ENCODE measurements around the gene NELFCD. TPM values are rescaled to one million over a fixed set of nuclear protein-coding genes. Genes with fewer than 3 reads are reported as not detected.

The NELFCD gene
- total RNA-seq, 1 donor = 46.7 TPM

DNA sequence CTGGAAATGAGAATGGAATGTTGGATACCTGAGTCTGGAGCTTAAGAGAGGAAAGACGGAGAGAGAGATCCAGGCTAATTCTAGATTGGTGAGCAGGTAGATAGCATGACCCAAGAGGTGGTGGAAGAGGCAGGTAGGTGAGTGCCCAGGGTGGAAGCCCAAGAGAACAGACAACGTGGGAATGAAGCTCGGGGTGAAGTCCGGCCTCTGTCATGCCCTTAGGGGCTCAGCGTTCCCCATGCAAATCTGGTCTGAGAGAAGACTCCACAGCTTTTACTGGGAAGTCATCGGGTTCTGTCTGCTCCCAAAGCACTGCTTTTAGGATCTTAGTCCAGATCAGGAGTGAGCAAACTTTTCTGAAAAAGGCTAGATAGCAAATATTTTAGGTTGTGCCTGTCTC lies 3.6 kb downstream of the NELFCD start:
- Histone ChIP-seq H3K9me3 (ENCODE audit: low read depth, low read length) (no peaks in the 10 kb centered on the region), H2AFZ (ENCODE audit: low read length) (no peak overlapping the region), H3K4me1 (ENCODE audit: insufficient read depth, low read length) (no peaks in the 10 kb centered on the region), H3K36me3 (ENCODE audit: insufficient read depth, low read length) (peaks cover 37% of the 10 kb centered on the region), H3K79me2 (ENCODE audit: insufficient read depth, low read length) (peaks cover 50% of the 10 kb centered on the region), H3K4me2 (ENCODE audit: insufficient read depth, low read length) (no peak overlapping the region), H4K20me1 (ENCODE audit: insufficient read depth, low read length) (peaks cover 16% of the 10 kb centered on the region), H3K4me3 (ENCODE audit: insufficient read depth, low read length) (no peak overlapping the region), H3K27me3 (ENCODE audit: insufficient read depth, low read length) (no peaks in the 10 kb centered on the region), H3K27ac (ENCODE audit: low read depth, low read length) (no peak overlapping the region)
- TF ChIP-seq, protein P1, sequence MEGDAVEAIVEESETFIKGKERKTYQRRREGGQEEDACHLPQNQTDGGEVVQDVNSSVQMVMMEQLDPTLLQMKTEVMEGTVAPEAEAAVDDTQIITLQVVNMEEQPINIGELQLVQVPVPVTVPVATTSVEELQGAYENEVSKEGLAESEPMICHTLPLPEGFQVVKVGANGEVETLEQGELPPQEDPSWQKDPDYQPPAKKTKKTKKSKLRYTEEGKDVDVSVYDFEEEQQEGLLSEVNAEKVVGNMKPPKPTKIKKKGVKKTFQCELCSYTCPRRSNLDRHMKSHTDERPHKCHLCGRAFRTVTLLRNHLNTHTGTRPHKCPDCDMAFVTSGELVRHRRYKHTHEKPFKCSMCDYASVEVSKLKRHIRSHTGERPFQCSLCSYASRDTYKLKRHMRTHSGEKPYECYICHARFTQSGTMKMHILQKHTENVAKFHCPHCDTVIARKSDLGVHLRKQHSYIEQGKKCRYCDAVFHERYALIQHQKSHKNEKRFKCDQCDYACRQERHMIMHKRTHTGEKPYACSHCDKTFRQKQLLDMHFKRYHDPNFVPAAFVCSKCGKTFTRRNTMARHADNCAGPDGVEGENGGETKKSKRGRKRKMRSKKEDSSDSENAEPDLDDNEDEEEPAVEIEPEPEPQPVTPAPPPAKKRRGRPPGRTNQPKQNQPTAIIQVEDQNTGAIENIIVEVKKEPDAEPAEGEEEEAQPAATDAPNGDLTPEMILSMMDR (IDR thresholded peaks at IDR 0.05; ENCODE audit: extremely low read depth, low read depth, low read length) = no peak
- no peak for DNase-seq (ENCODE audit: insufficient read length, low spot score, missing footprints)

DNA sequence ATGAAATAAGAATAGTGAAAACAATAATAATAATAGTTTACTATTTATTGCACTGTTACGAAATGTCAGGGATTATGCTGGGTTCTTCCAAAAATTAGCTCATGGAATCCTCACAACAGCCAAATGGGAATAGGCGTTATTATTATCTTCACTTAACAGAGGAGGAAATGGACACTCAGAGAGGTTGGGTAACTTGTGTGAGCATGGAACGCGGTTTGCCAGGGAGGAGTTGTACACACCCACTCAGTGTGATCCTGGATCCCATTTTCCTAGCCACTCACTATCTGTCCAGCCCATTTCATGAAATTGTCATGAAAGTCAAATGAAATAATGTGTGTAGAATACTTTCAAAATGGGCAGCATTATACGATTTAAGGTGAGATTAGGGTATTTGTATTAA lies 4.6 kb downstream of the NELFCD start:
- DNase-seq (ENCODE audit: insufficient read length, low spot score, missing footprints) = no peak
- peaks cover 50% of the 10 kb centered on the region for H3K79me2 ChIP-seq (ENCODE audit: insufficient read depth, low read length)
- H3K27me3 ChIP-seq (ENCODE audit: insufficient read depth, low read length) = no peaks in the 10 kb centered on the region
- peaks cover 40% of the 10 kb centered on the region for H3K36me3 ChIP-seq (ENCODE audit: insufficient read depth, low read length)
- no peaks in the 10 kb centered on the region for H3K4me1 ChIP-seq (ENCODE audit: insufficient read depth, low read length)
- no peak overlapping the region for H3K4me3 ChIP-seq (ENCODE audit: insufficient read depth, low read length)
- TF ChIP-seq, protein P1 (IDR thresholded peaks at IDR 0.05; ENCODE audit: extremely low read depth, low read depth, low read length) = no peak
- no peaks in the 10 kb centered on the region for H3K9me3 ChIP-seq (ENCODE audit: low read depth, low read length)
- no peak overlapping the region for H3K27ac ChIP-seq (ENCODE audit: low read depth, low read length)
- no peak overlapping the region for H3K4me2 ChIP-seq (ENCODE audit: insufficient read depth, low read length)
- no peak overlapping the region for H2AFZ ChIP-seq (ENCODE audit: low read length)
- peaks cover 16% of the 10 kb centered on the region for H4K20me1 ChIP-seq (ENCODE audit: insufficient read depth, low read length)

GRCh38 chr20:58986286-58986967 lies 5.4 kb downstream of the NELFCD start:
- Histone ChIP-seq H4K20me1 (ENCODE audit: insufficient read depth, low read length) (peaks cover 16% of the 10 kb centered on the region), H2AFZ (ENCODE audit: low read length) (no peak overlapping the region), H3K9me3 (ENCODE audit: low read depth, low read length) (no peaks in the 10 kb centered on the region), H3K27ac (ENCODE audit: low read depth, low read length) (no peak overlapping the region), H3K27me3 (ENCODE audit: insufficient read depth, low read length) (no peaks in the 10 kb centered on the region), H3K79me2 (ENCODE audit: insufficient read depth, low read length) (peaks cover 50% of the 10 kb centered on the region), H3K4me2 (ENCODE audit: insufficient read depth, low read length) (no peak overlapping the region), H3K36me3 (ENCODE audit: insufficient read depth, low read length) (peaks cover 48% of the 10 kb centered on the region), H3K4me1 (ENCODE audit: insufficient read depth, low read length) (no peaks in the 10 kb centered on the region), H3K4me3 (ENCODE audit: insufficient read depth, low read length) (no peak overlapping the region)
- DNase-seq (ENCODE audit: insufficient read length, low spot score, missing footprints) = no peak
- TF ChIP-seq, protein P1 (IDR thresholded peaks at IDR 0.05; ENCODE audit: extremely low read depth, low read depth, low read length) = no peak

- Histone ChIP-seq H3K36me3 (ENCODE audit: insufficient read depth, low read length) (peaks cover 54% of the 10 kb centered on the region), H3K4me3 (ENCODE audit: insufficient read depth, low read length) (no peak overlapping the region), H3K9me3 (ENCODE audit: low read depth, low read length) (no peaks in the 10 kb centered on the region), H3K79me2 (ENCODE audit: insufficient read depth, low read length) (peaks cover 43% of the 10 kb centered on the region), H3K4me2 (ENCODE audit: insufficient read depth, low read length) (no peak overlapping the region), H4K20me1 (ENCODE audit: insufficient read depth, low read length) (peaks cover 16% of the 10 kb centered on the region), H2AFZ (ENCODE audit: low read length) (no peak overlapping the region), H3K27ac (ENCODE audit: low read depth, low read length) (no peak overlapping the region), H3K4me1 (ENCODE audit: insufficient read depth, low read length) (no peaks in the 10 kb centered on the region), H3K27me3 (ENCODE audit: insufficient read depth, low read length) (no peaks in the 10 kb centered on the region)
- TF ChIP-seq, protein P1 (IDR thresholded peaks at IDR 0.05; ENCODE audit: extremely low read depth, low read depth, low read length) = no peak
- no peak for DNase-seq (ENCODE audit: insufficient read length, low spot score, missing footprints)
These were observed 6.0 kb downstream of the NELFCD start for GRCh38 chr20:58986968-58987517.

Measured in osteoblast (primary cell).